ENCODE data around the gene SCMH1.

SCMH1 gene

GRCh38 chr1:41010345-41010744 lies 231.8 kb downstream of the SCMH1 start:
- peaks cover 95% of the 10 kb centered on the region for H3K36me3 ChIP-seq (ENCODE audit: low read depth)
- DNase-seq (ENCODE audit: low spot score) = no peak
- ATAC-seq (ENCODE audit: low read depth) = no peak
- H3K9me3 ChIP-seq (ENCODE audit: severe bottlenecking) = no peaks in the 10 kb centered on the region
- H3K27ac ChIP-seq (ENCODE audit: poor library complexity, severe bottlenecking) = no peak overlapping the region
- H3K4me1 ChIP-seq (ENCODE audit: insufficient read depth, poor library complexity, severe bottlenecking) = peaks cover 25% of the 10 kb centered on the region
- H3K4me3 ChIP-seq (ENCODE audit: severe bottlenecking) = no peak overlapping the region
- TF ChIP-seq CTCF (IDR thresholded peaks at IDR 0.05; ENCODE audit: poor library complexity, severe bottlenecking) = no peak
- no peaks in the 10 kb centered on the region for H3K27me3 ChIP-seq (ENCODE audit: insufficient read depth, poor library complexity, severe bottlenecking)

- Histone ChIP-seq H3K4me3 (ENCODE audit: severe bottlenecking) (no peak overlapping the region), H3K27me3 (ENCODE audit: insufficient read depth, poor library complexity, severe bottlenecking) (no peaks in the 10 kb centered on the region), H3K4me1 (ENCODE audit: insufficient read depth, poor library complexity, severe bottlenecking) (peaks cover 25% of the 10 kb centered on the region), H3K36me3 (ENCODE audit: low read depth) (peaks cover 95% of the 10 kb centered on the region), H3K27ac (ENCODE audit: poor library complexity, severe bottlenecking) (no peak overlapping the region), H3K9me3 (ENCODE audit: severe bottlenecking) (no peaks in the 10 kb centered on the region)
- DNase-seq (ENCODE audit: low spot score) = no peak
- ATAC-seq (ENCODE audit: low read depth) = no peak
- TF ChIP-seq CTCF (IDR thresholded peaks at IDR 0.05; ENCODE audit: poor library complexity, severe bottlenecking) = no peak
Observed at GRCh38 chr1:41009466-41009865, 232.6 kb downstream of the SCMH1 start.

- ATAC-seq (ENCODE audit: low read depth) = peak; percentile 81
- peaks cover 94% of the 10 kb centered on the region for H3K36me3 ChIP-seq (ENCODE audit: low read depth)
- TF ChIP-seq CTCF (IDR thresholded peaks at IDR 0.05; ENCODE audit: poor library complexity, severe bottlenecking) = no peak
- DNase-seq (ENCODE audit: low spot score) = peak; percentile 91
- no peaks in the 10 kb centered on the region for H3K27me3 ChIP-seq (ENCODE audit: insufficient read depth, poor library complexity, severe bottlenecking)
- H3K9me3 ChIP-seq (ENCODE audit: severe bottlenecking) = no peaks in the 10 kb centered on the region
- H3K4me1 ChIP-seq (ENCODE audit: insufficient read depth, poor library complexity, severe bottlenecking) = peaks cover 40% of the 10 kb centered on the region
- peak overlapping the region; percentile 83 for H3K27ac ChIP-seq (ENCODE audit: poor library complexity, severe bottlenecking)
- no peak overlapping the region for H3K4me3 ChIP-seq (ENCODE audit: severe bottlenecking)
Observed at GRCh38 chr1:41006942-41007865, 234.9 kb downstream of the SCMH1 start.

DNA sequence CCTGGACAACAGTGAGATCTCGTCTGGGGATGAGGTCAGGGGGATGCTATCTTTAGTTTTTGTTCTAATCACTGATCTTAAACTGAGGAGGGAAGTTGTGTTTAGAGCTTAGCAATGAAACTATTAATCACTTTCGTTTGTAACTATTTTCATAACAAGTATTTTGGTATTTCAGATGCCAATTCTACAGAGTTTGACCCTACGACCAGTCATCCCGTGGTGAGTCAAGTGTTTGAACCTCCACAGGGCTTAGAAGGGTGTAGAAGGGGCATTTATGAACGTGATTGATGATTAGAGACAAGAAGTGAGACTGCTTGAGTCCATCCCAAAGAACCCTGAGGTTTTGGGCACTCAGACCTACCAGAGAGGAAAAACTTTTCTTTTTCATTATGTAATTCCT lies 236.2 kb downstream of the SCMH1 start:
- Histone ChIP-seq H3K36me3 (ENCODE audit: low read depth) (peaks cover 94% of the 10 kb centered on the region), H3K27ac (ENCODE audit: poor library complexity, severe bottlenecking) (peak overlapping the region; percentile 83), H3K4me3 (ENCODE audit: severe bottlenecking) (no peak overlapping the region), H3K9me3 (ENCODE audit: severe bottlenecking) (no peaks in the 10 kb centered on the region), H3K4me1 (ENCODE audit: insufficient read depth, poor library complexity, severe bottlenecking) (peaks cover 40% of the 10 kb centered on the region), H3K27me3 (ENCODE audit: insufficient read depth, poor library complexity, severe bottlenecking) (no peaks in the 10 kb centered on the region)
- ATAC-seq (ENCODE audit: low read depth) (no peak), DNase-seq (ENCODE audit: low spot score) (no peak)
- no peak for TF ChIP-seq CTCF (IDR thresholded peaks at IDR 0.05; ENCODE audit: poor library complexity, severe bottlenecking)

Measured in RWPE2 (cell line).